GM21360 (cell line): ENCODE measurements around the gene LBH.
"Not testable (repeated sequence)": the region's sequence is repeated elsewhere in the genome, so short reads cannot be mapped to it uniquely, and the experiment has no call there.

Source experiments
- ATAC-seq: cut with Tn5 transposase; IDR thresholded peaks from one replicate; pipeline ENCODE4 v1.9.1; 2021; ENCODE audit warnings: mild to moderate bottlenecking, moderate library complexity; ENCODE audit not compliant: unreplicated experiment

Gene LBH

GRCh38 chr2:30255466-30256408 is 24.4 kb downstream of the LBH start:
- no peak for ATAC-seq

- no peak for ATAC-seq
Measured at GRCh38 chr2:30257266-30258214, 26.2 kb downstream of the LBH start.

GRCh38 chr2:30259071-30259470 is 27.7 kb downstream of the LBH start:
- no peak for ATAC-seq

- no peak for ATAC-seq
Measured at GRCh38 chr2:30259827-30260679, 28.7 kb downstream of the LBH start.

- ATAC-seq, result no peak
Measured at GRCh38 chr2:30260941-30261340, 29.6 kb downstream of the LBH start.

- ATAC-seq, result no peak
Measured at GRCh38 chr2:30261695-30262211, 30.4 kb downstream of the LBH start.

- no peak for ATAC-seq
Measured at GRCh38 chr2:30262716-30263309, 31.5 kb downstream of the LBH start.

- no peak for ATAC-seq
Measured at GRCh38 chr2:30264274-30264673, 32.9 kb downstream of the LBH start.

- no peak for ATAC-seq
Measured at GRCh38 chr2:30265052-30266015, 34.0 kb downstream of the LBH start.

GRCh38 chr2:30266051-30266621 is 34.8 kb downstream of the LBH start:
- ATAC-seq, result no peak

- no peak for ATAC-seq
Measured at GRCh38 chr2:30266705-30267104, 35.4 kb downstream of the LBH start.

GRCh38 chr2:30267161-30267975 is 36.0 kb downstream of the LBH start:
- no peak for ATAC-seq

- ATAC-seq, result no peak
Measured at GRCh38 chr2:30268296-30268871, 37.0 kb downstream of the LBH start.

GRCh38 chr2:30269114-30269770 is 37.9 kb downstream of the LBH start:
- not testable (repeated sequence) for ATAC-seq

GRCh38 chr2:30269771-30270145 is 38.4 kb downstream of the LBH start:
- no peak for ATAC-seq

GRCh38 chr2:30270166-30270565 is 38.8 kb downstream of the LBH start:
- no peak for ATAC-seq

GRCh38 chr2:30271301-30271700 is 40.0 kb downstream of the LBH start:
- ATAC-seq, result no peak
